Left colon (tissue), 2 donors: ENCODE data around the gene ARHGAP42. TPM values are rescaled to one million over a fixed set of nuclear protein-coding genes. Genes with fewer than 3 reads are reported as not detected.

Source experiments
- ATAC-seq: fragments of 200-7000 bp; cut with Tn5 transposase; one replicate; pipeline ENCODE4 v1.9.1; 2020; ENCODE audit warnings: mild to moderate bottlenecking, moderate library complexity
- DNase-seq, 2 donors: peaks; one replicate each; pipeline ENCODE4 v3.0.0-alpha.2; 2020
- intact Hi-C, 2 donors: fragments of 100-400 bp; cut with DNase I in 1 of 2; cut with micrococcal nuclease in 1 of 2; formaldehyde crosslinking; loops; one replicate each; pipeline versions ENCODE4 v1.11.2 to v1.14.0; 2022; cut with DNase I, micrococcal nuclease
- total RNA-seq, 2 donors: library from RNA; stranded (reverse); fragmentation: NEBNext Ultra II Directional; extraction: Animal tissue kit (Norgen Biotek cat#: 25700); gene quantifications; one replicate each; pipeline ENCODE4 v1.2.1, GENCODE V29; 2021
- donor health status: DM: no; HTN: no; CAD: no.
- donor health status: DM: yes; HTN: yes; CAD: no.

ARHGAP42 gene
- total RNA-seq, 2 donors from 2014 or later, result 29.0 to 44.8 TPM

GRCh38 chr11:100777736-100778135 is 90.6 kb downstream of the ARHGAP42 start:
- intact Hi-C loops, result no loop called here
- peak in 1 of 2 donors; percentile 38 for DNase-seq
- ATAC-seq, result peak; percentile 18

DNA sequence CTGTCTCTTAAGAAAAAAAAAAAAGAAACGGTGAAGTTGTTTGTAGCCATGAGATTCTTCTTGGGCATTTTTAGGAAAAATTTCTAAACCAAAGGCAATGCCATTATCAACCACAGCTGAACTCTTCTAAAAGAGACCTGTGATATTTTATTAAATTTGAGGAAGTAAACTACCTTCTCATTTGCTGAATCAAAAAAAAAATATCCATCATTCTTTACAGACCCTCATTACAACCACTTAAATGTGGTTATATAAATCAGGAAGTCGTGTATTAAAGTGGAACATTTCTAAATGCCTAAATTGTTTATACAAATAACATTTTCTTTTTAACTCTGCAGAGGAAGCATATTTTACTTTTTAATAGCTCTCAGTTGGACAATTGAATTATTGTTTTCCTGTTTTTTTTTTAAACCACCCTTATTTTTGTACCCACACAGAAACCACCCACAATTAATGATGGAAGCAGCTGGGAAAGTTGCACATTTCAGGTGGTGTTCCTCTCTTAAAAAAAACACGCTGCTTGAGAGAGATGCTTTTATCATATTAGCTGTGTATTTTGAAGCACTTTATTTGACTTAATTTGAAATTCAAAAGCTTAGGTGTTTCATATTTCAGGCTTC is 91.2 kb downstream of the ARHGAP42 start:
- ATAC-seq, result no peak
- no peak for DNase-seq
- intact Hi-C loops, result no loop called here

DNA sequence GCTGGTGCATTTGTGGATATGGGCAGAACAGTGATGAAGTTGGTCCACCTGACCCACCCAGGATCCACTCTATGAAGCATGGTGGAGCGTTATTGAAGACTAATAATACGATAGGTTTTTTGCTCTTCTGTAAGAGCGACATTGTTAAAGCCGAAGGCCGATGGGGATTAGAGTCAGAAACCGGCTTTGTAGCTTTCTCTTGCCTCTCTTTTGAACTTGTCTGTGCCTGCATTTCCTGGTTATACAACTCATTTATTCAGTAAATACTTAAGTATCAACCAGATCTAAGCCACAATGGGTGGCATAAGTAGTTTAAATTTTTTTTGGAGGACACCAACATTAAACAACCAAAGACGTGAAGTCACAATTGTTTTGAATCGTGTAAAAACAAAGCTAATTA is 93.4 kb downstream of the ARHGAP42 start:
- DNase-seq (no peak), ATAC-seq (no peak)
- intact Hi-C loops, result no loop called here

DNA sequence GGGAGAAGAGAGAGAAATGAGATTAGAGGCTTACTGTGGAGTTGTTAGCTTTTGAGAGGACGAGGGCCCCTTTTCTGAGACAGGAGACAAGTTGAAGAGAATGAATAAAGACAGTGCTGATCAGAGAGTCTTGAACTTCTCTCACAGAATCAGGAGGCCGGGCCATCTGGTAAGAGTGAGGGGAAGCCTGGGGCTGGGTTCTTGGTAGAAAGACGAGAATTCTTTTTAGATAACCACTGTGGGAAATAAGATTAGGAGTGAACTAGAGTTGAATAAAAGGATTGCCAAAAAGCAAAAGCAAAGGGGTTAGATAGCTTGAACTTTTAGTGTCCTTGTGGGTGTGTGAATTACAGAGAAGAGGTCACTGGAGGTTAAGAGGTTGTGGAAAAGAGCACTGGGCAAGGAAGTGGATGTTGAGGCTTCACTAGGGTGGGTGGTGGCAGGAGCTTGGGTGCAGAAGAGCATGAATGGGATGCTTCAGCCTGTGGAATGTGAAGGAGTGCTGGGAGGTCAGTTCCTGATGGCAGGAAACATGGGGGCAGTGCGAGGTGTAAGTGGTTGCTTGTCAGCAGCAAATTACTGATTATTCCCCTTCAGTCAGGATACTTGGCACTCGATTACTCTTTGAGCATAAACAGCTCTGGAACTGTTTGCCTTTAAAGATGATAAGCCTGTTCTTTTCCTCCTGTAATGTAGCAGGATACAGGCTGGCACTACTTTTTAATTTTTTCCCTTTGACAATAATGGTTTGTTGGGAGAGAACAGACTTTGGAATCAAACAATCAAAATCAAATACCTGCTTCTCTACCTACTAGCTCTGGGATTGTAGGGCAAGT is 98.3 kb downstream of the ARHGAP42 start:
- intact Hi-C loops, result no loop called here
- ATAC-seq (peak; percentile 80), DNase-seq (no peak)

GRCh38 chr11:100788561-100789295 is 101.6 kb downstream of the ARHGAP42 start:
- intact Hi-C loops, result no loop called here
- ATAC-seq (no peak), DNase-seq (no peak)

- peak; percentile 70 for ATAC-seq
- DNase-seq, result peak; percentile 24 to 51
- intact Hi-C loops, result no loop called here
Observed at GRCh38 chr11:100789500-100789899, 102.4 kb downstream of the ARHGAP42 start.

- no peak for ATAC-seq
- DNase-seq, result no peak
- intact Hi-C loops, result no loop called here
Observed at GRCh38 chr11:100790073-100790472, 103.0 kb downstream of the ARHGAP42 start.

GRCh38 chr11:100791103-100791502 is 104.0 kb downstream of the ARHGAP42 start:
- ATAC-seq, result no peak
- DNase-seq, result no peak
- intact Hi-C loops, result no loop called here

GRCh38 chr11:100791860-100792259 is 104.8 kb downstream of the ARHGAP42 start:
- DNase-seq (no peak), ATAC-seq (no peak)
- intact Hi-C loops, result no loop called here

DNA sequence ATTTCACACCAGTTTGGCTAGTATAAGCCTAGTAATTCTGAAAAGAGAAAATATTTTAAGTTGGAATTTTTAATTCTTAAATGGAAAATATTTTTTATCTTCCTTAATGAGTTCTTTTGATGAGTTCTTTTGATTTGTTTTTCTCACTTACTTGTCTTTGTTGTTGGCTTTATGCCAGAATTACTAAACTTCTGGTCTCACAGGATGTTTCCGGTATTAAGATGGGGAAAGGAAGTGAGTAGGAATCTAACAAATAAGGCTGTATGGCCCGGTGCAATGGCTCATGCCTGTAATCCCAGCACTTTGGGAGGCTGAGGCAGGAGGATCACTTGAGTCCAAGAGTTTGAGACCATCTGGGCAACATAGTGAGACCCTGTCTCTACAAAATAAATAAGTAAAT is 106.4 kb downstream of the ARHGAP42 start:
- DNase-seq (no peak), ATAC-seq (no peak)
- intact Hi-C loops, result no loop called here

- intact Hi-C loops, result no loop called here
- no peak for ATAC-seq
Observed at GRCh38 chr11:100794446-100794845, 107.4 kb downstream of the ARHGAP42 start.

DNA sequence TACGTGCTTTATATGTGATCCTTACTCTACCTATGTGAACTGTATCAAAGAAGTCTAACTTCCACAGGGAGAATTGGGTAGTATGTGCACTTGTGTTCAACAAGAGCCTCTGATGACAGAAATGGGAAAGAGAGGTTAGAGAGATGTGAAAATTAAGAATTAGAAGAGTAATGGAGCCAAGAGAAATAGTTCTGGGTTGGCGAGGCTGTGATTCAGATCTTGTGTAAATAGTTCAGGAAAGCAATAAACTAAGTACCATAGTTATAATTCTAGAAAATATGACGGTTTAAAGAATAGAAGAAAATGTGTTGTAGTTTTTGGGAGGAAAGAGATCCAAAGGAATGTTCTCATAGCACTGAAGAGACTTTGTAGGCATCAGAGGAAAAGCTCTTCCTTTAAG is 112.4 kb downstream of the ARHGAP42 start:
- no peak for ATAC-seq
- intact Hi-C loops, result no loop called here
- no peak for DNase-seq

More at GRCh38 chr11:100794446-100794845, 107.4 kb downstream of the ARHGAP42 start:
- no peak for DNase-seq

DNA sequence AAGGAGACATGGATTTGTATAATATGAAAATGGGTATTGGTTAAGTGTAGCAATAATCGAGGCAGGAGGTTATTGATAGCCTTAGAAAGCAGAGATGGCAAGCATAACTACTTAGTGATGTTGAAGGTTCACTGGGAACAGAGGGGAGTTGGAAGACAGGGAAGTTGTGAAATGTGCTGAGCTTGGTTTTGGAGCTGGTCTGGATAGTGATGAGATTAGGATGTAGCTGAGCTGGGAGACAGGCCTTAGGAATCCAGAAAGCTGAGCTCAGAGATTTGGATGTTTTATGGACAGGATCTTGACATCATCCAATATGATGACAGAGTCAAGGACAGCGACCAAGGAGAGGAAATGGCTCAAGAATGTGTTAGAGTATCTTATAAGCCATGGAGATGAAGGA is 113.1 kb downstream of the ARHGAP42 start:
- intact Hi-C loops, result no loop called here
- DNase-seq, result no peak
- no peak for ATAC-seq

DNA sequence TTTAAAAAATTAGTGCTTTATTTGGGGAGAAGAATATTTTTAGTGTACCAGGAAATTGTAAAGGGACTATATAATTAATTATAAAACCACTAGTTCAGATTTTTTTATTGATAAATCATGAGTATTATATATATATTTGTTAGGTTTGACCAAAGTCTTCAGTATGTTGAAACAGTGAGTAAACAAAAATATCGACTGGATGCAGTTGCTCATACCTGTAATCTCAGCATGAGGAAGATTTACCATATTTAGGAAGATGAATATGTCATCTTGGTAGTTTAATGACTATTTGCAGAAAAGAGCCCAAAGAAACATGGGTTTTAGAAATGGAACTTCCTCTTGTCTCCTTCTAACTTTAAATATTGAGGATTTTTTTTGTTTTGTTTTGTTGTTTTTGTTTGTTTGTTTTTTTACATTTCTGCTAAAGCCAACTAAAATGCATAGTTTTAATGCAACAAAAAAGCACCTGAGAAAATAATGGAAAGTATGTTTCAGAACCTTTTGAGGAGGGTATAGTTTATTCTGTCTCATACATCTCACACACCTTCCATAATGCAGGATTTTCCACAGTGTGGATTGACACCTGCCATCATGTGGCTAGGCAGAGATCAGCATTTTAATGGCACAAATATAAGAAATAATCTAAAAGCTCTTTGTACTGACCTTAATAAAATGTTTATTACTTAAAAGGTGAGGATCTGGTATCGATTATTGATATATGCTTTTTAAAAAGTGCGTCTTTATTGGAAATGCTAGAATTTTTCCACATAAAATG is 114.3 kb downstream of the ARHGAP42 start:
- DNase-seq, result no peak
- intact Hi-C loops, result no loop called here
- no peak for ATAC-seq

- intact Hi-C loops, result no loop called here
- ATAC-seq (no peak), DNase-seq (no peak)
Observed at GRCh38 chr11:100805506-100806199, 118.6 kb downstream of the ARHGAP42 start.

DNA sequence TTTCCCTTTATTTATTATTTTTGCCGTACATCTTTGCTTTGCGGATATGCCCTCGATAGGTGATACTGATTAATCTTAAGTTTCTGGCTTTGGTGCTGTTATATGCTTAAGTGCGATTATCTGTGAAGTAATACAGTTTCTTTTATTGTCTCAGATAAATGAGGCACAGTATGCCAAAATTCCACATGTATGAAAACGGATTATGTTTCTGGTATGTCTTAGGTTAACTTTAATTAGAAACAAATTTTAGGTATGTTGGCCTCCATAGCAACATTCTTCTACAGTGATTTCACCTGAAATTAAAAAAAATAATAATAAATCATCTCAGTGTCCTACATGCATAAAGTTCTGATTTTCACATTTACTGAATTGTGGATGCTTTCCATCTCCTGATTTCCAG is 119.2 kb downstream of the ARHGAP42 start:
- intact Hi-C loops, result no loop called here
- ATAC-seq, result no peak
- no peak for DNase-seq

DNA sequence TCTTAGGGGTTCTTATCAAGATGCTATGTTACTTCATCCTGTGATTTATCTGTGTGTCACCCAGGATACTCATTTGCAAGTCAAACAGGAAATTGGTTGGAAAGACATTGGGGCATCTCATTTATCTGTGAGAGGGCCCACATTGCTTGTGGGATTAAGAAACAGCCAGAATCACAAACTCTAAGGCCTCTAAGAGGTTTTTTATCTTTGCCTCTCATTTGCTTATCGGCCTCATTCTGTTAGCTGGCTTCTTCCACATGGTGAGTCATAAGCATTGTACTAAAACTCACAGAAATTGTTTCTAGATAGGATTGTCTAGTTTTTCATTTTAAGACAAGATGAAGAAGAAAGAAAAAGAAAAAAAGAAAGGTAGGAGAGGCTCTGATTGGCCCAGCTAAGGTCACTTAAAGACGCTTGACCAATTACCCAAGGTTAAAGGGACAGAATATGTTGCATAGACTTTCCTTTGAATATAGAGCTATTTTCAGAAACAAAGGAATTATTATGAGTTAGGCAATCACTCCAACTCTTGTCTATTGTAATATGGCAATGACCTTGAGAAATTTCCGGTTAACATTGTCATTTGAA is 121.9 kb downstream of the ARHGAP42 start:
- DNase-seq, result no peak

DNA sequence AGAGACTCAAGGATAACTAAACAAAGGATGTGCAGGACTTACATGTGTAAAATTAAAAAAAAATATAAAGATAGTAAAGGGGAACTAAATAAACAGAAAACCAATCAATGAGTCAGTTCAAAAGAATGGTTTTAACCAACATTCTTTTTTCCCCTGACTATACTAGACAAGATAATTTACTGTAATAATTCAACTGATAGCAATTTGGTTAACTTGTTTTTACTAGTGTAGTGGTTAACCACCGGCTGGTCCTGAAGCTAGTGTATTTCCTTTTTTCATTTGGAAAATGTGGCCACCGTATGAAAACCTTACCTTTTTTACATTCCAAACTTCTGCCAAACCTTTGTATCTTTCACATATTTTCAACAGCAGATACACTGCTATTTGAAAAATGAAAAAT is 123.1 kb downstream of the ARHGAP42 start:
- no peak for ATAC-seq
- intact Hi-C loops, result no loop called here
- DNase-seq, result no peak

More for the DNA sequence above, 121.9 kb downstream of the ARHGAP42 start:
- intact Hi-C loops, result no loop called here
- ATAC-seq, result no peak
